ENCODE measurements around the gene UCMA. TPM values are rescaled to one million over a fixed set of nuclear protein-coding genes. Genes with fewer than 3 reads are reported as not detected.

Gene UCMA
- total RNA-seq, 2 experiments from 2014 or later, result not detected

DNA sequence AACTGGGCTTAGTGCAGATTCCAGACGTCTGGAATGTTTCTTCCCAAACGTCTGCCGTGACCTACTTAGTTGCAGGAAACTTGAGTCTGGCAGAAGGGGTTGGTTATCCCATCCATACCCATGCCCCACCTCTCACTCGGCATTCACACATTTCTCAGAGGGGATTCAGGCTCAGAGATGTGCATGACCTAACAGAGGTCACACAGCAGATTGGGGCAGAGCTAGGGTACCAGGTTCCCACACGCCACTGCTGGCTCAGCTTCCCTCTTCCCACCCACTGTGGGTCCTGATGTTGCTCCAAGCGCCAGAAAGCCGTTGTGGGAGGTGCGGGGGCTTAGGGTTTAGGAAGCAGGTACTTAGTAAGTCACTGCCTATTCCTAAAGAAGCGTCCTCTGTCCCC, 3.0 kb downstream of the UCMA start:
- Histone ChIP-seq H3K4me1 (ENCODE audit: insufficient read depth, low read length) (no peaks in the 10 kb centered on the region), H3K36me3 (ENCODE audit: insufficient read depth, low read length) (no peaks in the 10 kb centered on the region), H3K27me3 (ENCODE audit: control insufficient read depth in 1 of 2, insufficient read depth in 2 of 2, low read length in 2 of 2) (peaks cover 0 to 2% of the 10 kb centered on the region in 2 experiments), H3K4me3 (ENCODE audit: low read length) (no peak overlapping the region), H3K27ac (ENCODE audit: low read depth in 1 of 2, low read length in 2 of 2) (no peak overlapping the region), H3K9me3 (ENCODE audit: control insufficient read depth in 1 of 2, insufficient read depth in 1 of 2, low read length in 2 of 2) (no peaks in the 10 kb centered on the region)
- H3K27ac Mint-ChIP-seq, result no peak overlapping the region
- ATAC-seq (ENCODE audit: poor library complexity), result no peak
- CTCF ChIA-PET, result no interaction called here
- no peaks in the 10 kb centered on the region for H3K4me1 Mint-ChIP-seq (ENCODE audit: low read depth)
- TF ChIP-seq, protein P1, sequence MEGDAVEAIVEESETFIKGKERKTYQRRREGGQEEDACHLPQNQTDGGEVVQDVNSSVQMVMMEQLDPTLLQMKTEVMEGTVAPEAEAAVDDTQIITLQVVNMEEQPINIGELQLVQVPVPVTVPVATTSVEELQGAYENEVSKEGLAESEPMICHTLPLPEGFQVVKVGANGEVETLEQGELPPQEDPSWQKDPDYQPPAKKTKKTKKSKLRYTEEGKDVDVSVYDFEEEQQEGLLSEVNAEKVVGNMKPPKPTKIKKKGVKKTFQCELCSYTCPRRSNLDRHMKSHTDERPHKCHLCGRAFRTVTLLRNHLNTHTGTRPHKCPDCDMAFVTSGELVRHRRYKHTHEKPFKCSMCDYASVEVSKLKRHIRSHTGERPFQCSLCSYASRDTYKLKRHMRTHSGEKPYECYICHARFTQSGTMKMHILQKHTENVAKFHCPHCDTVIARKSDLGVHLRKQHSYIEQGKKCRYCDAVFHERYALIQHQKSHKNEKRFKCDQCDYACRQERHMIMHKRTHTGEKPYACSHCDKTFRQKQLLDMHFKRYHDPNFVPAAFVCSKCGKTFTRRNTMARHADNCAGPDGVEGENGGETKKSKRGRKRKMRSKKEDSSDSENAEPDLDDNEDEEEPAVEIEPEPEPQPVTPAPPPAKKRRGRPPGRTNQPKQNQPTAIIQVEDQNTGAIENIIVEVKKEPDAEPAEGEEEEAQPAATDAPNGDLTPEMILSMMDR (IDR thresholded peaks at IDR 0.05), result no peak
- no peaks in the 10 kb centered on the region for H3K36me3 Mint-ChIP-seq (ENCODE audit: low read depth)
- H3K4me3 Mint-ChIP-seq, result no peak overlapping the region
- POLR2A ChIA-PET, result no interaction called here
- H3K27me3 Mint-ChIP-seq, result no peaks in the 10 kb centered on the region
- no peaks in the 10 kb centered on the region for H3K9me3 Mint-ChIP-seq
- no peak for DNase-seq
- intact Hi-C loops (cut with DNase I, micrococcal nuclease), result no loop called here

DNA sequence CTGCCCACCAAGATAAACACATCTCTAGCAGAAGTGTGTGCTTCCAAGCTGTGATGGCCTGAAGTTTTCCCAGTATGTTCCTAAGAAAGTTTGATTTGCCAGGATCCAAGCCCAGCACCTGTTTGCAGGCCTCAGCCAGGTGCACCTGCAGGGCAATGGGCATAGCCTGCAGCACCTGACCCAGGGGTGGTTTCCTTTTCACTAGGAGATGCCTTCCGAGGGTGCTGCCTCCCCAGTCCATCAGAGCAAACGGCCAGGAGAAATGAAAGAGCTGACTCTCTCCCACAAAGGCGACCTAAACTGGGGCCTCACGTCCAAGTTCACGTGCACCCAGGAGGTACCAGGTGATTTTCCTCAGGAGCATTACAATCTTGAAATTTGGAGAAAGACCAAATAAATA, 7.1 kb downstream of the UCMA start:
- Histone ChIP-seq H3K4me3 (ENCODE audit: low read length) (no peak overlapping the region), H3K9me3 (ENCODE audit: control insufficient read depth in 1 of 2, insufficient read depth in 1 of 2, low read length in 2 of 2) (no peaks in the 10 kb centered on the region), H3K36me3 (ENCODE audit: insufficient read depth, low read length) (no peaks in the 10 kb centered on the region), H3K27me3 (ENCODE audit: control insufficient read depth in 1 of 2, insufficient read depth in 2 of 2, low read length in 2 of 2) (no peaks in the 10 kb centered on the region), H3K27ac (ENCODE audit: low read depth in 1 of 2, low read length in 2 of 2) (no peak overlapping the region), H3K4me1 (ENCODE audit: insufficient read depth, low read length) (no peaks in the 10 kb centered on the region)
- Mint-ChIP-seq H3K36me3 (ENCODE audit: low read depth) (no peaks in the 10 kb centered on the region), H3K27me3 (no peaks in the 10 kb centered on the region), H3K4me3 (no peak overlapping the region), H3K27ac (no peak overlapping the region), H3K4me1 (ENCODE audit: low read depth) (no peaks in the 10 kb centered on the region), H3K9me3 (no peaks in the 10 kb centered on the region)
- DNase-seq (no peak), ATAC-seq (ENCODE audit: poor library complexity) (no peak)
- ChIA-PET POLR2A (no interaction called here), CTCF (no interaction called here)
- intact Hi-C loops (cut with DNase I, micrococcal nuclease), result no loop called here
- TF ChIP-seq, protein P1 (IDR thresholded peaks at IDR 0.05), result no peak

DNA sequence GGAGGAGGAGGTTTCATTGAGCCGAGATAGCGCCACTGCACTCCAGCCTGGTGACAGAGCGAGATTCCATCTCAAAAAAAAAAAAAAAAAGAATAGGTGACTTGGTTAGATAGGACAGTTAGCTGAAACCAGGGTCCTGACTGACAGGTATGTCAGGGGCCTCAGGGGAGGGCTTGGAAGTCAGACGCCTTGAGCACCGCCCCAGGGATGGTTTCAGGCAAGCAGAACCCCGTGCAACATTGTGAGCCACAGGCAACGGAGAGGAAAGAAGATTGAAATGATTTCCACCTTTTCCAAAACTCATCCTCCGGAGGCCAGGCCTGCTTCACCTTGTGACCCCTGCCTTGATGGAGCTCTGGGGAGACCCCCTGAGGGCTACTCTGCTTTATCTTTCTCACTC, 8.6 kb downstream of the UCMA start:
- no peaks in the 10 kb centered on the region for H3K4me1 ChIP-seq (ENCODE audit: insufficient read depth, low read length)
- no peak overlapping the region for H3K4me3 Mint-ChIP-seq
- no peaks in the 10 kb centered on the region for H3K27me3 ChIP-seq (ENCODE audit: control insufficient read depth in 1 of 2, insufficient read depth in 2 of 2, low read length in 2 of 2)
- ATAC-seq (ENCODE audit: poor library complexity), result no peak
- no peaks in the 10 kb centered on the region for H3K36me3 Mint-ChIP-seq (ENCODE audit: low read depth)
- TF ChIP-seq, protein P1 (IDR thresholded peaks at IDR 0.05), result no peak
- H3K27ac ChIP-seq (ENCODE audit: low read depth in 1 of 2, low read length in 2 of 2), result no peak overlapping the region
- H3K4me3 ChIP-seq (ENCODE audit: low read length), result no peak overlapping the region
- intact Hi-C loops (cut with DNase I, micrococcal nuclease), result no loop called here
- no peak for DNase-seq
- H3K36me3 ChIP-seq (ENCODE audit: insufficient read depth, low read length), result no peaks in the 10 kb centered on the region
- H3K27me3 Mint-ChIP-seq, result no peaks in the 10 kb centered on the region
- no peak overlapping the region for H3K27ac Mint-ChIP-seq
- ChIA-PET POLR2A (no interaction called here), CTCF (no interaction called here)
- no peaks in the 10 kb centered on the region for H3K4me1 Mint-ChIP-seq (ENCODE audit: low read depth)
- H3K9me3 ChIP-seq (ENCODE audit: control insufficient read depth in 1 of 2, insufficient read depth in 1 of 2, low read length in 2 of 2), result no peaks in the 10 kb centered on the region
- H3K9me3 Mint-ChIP-seq, result no peaks in the 10 kb centered on the region

Data from CD4-positive, alpha-beta T cell (primary cell).